GM12801 (cell line): ENCODE measurements around the gene MRPL44.

Experiments used
- TF ChIP-seq, protein P1 (sequence below): IDR thresholded peaks from one replicate; pipeline ENCODE4 v1.5.1; 2011; ENCODE audit warnings: control low read depth; ENCODE audit not compliant: insufficient read length; ENCODE audit errors: extremely low read depth

The MRPL44 gene

GRCh38 chr2:223929571-223930102, 27.6 kb upstream of the MRPL44 start:
- TF ChIP-seq, protein P1, sequence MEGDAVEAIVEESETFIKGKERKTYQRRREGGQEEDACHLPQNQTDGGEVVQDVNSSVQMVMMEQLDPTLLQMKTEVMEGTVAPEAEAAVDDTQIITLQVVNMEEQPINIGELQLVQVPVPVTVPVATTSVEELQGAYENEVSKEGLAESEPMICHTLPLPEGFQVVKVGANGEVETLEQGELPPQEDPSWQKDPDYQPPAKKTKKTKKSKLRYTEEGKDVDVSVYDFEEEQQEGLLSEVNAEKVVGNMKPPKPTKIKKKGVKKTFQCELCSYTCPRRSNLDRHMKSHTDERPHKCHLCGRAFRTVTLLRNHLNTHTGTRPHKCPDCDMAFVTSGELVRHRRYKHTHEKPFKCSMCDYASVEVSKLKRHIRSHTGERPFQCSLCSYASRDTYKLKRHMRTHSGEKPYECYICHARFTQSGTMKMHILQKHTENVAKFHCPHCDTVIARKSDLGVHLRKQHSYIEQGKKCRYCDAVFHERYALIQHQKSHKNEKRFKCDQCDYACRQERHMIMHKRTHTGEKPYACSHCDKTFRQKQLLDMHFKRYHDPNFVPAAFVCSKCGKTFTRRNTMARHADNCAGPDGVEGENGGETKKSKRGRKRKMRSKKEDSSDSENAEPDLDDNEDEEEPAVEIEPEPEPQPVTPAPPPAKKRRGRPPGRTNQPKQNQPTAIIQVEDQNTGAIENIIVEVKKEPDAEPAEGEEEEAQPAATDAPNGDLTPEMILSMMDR, result no peak

DNA sequence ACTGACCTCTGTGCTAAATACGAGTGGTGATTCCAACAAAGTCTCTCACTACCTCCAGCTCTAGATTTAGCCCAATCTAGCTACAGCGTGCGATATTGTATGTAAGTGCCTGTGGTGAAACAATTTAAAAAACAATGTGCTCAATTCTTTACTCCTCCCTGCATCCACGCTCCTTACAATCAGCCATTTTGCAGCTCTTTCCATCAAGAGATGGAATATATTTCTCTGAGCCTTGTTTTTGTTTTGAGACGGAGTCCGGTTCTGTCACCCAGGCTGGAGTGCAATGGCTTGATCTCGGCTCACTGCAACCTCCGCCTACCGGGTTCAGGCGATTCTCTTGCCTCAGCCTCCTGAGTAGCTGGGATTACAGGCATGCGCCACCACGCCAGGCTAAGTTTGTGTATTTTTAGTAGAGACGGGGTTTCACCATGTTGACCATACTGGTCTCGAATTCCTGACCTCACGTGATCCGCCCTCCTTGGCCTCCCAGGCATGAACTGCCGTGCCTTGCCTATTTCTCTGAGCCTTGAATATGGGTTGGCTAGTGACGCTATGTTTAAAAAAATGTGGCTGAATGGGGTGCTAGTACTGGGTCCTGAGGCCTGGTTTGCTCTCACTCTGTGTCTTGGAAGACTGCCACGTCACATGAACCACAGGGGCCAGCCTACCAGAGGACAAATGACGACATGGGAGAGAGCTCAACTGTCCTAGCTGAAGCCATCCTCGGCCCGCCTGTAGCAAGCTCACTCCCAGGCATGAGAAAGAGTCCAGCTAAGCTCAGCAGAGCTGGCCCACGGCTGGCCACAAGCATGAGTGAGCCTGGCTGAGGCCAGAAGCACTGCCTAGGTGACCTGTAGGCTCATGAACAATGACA, 26.9 kb upstream of the MRPL44 start:
- TF ChIP-seq, protein P1, result no peak

- TF ChIP-seq, protein P1, result no peak
Measured at GRCh38 chr2:223932816-223933800, 24.2 kb upstream of the MRPL44 start.

GRCh38 chr2:223934870-223935269, 22.4 kb upstream of the MRPL44 start:
- TF ChIP-seq, protein P1, result no peak

DNA sequence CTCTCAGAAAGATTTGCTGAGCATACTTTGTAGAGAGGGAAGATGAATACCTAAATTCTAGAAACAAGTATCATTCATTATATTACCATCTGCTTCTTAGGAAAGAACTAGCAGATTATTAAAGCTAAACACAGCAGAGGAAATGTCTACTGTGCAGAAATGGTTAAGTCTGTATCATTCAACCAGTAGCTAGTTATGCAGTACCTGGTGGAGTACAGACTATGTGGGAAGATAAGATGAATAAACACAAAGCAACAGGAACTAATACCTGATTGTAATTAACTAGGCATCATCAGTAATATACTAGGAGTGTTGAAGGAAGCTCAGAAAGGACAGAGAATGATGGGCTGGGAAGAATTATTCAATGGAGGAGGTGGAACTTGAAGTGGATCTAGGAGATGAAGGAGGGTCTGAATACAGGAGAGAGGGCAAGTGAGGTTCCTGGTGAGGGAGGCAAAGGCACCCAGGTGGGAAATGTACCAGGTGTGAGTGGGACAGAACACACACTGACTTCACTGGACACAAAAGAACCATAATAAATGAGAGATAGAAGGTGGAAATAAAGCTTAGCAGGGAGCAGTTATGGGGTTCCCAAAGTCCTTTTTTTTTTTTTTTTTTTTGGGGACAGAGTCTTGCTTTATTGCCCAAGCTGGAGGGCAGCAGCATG, 21.7 kb upstream of the MRPL44 start:
- TF ChIP-seq, protein P1, result no peak

- TF ChIP-seq, protein P1, result no peak
Measured at GRCh38 chr2:223936862-223937326, 20.4 kb upstream of the MRPL44 start.
